ENCODE results near the gene RHAG. TPM values are rescaled to one million over a fixed set of nuclear protein-coding genes. Genes with fewer than 3 reads are reported as not detected.

RHAG gene
- total RNA-seq, 1 experiment from 2014 or later, result not detected

GRCh38 chr6:49666930-49667757 lies 30.5 kb upstream of the RHAG start:
- H3K56ac ChIP-seq (ENCODE audit: insufficient read length, low read depth, low read length), result no peak overlapping the region
- no peak overlapping the region for H3K9ac ChIP-seq (ENCODE audit: extremely low read depth, insufficient read length, low read length)
- no peaks in the 10 kb centered on the region for H3K79me1 ChIP-seq (ENCODE audit: insufficient read depth, low read depth, low read length, poor library complexity, severe bottlenecking)
- H3K79me2 ChIP-seq (ENCODE audit: insufficient read depth, low read length), result no peaks in the 10 kb centered on the region
- DNase-seq, result no peak
- H2AK5ac ChIP-seq (ENCODE audit: insufficient read length, low read length), result no peak overlapping the region
- H3K18ac ChIP-seq (ENCODE audit: insufficient read length, low read depth, low read length), result no peak overlapping the region
- Mint-ChIP-seq H3K4me1 (peaks cover 5 to 7% of the 10 kb centered on the region in 2 experiments), H3K9me3 (peaks cover 7 to 10% of the 10 kb centered on the region in 2 experiments), H3K36me3 (ENCODE audit: insufficient read depth in 1 of 3, low read depth in 3 of 3) (peaks cover 0 to 6% (median 0%) of the 10 kb centered on the region in 3 experiments; a peak in 1 of 7 replicates), H3K27me3 (ENCODE audit: low read depth) (no peaks in the 10 kb centered on the region), H3K27ac (peak overlapping the region in 2 of 3 experiments; percentile 29 to 44; a peak in 3 of 7 replicates), H3K4me3 (no peak overlapping the region)
- H3K9me3 ChIP-seq (ENCODE audit: control insufficient read depth, low read depth, low read length), result no peaks in the 10 kb centered on the region
- no peak overlapping the region for H2BK5ac ChIP-seq (ENCODE audit: insufficient read length, low read length)
- H2BK12ac ChIP-seq (ENCODE audit: insufficient read length, low read depth, low read length), result no peak overlapping the region
- H3K14ac ChIP-seq (ENCODE audit: insufficient read depth, low read length), result no peak overlapping the region
- no peak overlapping the region for H4K5ac ChIP-seq (ENCODE audit: insufficient read length, low read depth, low read length)
- no peaks in the 10 kb centered on the region for H3K27me3 ChIP-seq (ENCODE audit: insufficient read depth, low read length)
- no peak overlapping the region for H2AFZ ChIP-seq (ENCODE audit: low read length)
- no peak overlapping the region for H3K27ac ChIP-seq (ENCODE audit: insufficient read length, low read depth, low read length)
- no peak overlapping the region for H4K8ac ChIP-seq (replicated peaks; ENCODE audit: insufficient read length, low read depth, low read length)
- no peaks in the 10 kb centered on the region for H4K20me1 ChIP-seq (ENCODE audit: control insufficient read depth, insufficient read depth, insufficient read length)
- no peak overlapping the region for H2BK15ac ChIP-seq (ENCODE audit: low read depth, low read length)
- H3T11ph ChIP-seq (ENCODE audit: low read length), result no peak overlapping the region
- peaks cover 3% of the 10 kb centered on the region; the same call in 1 of the 2 replicates for H3K4me1 ChIP-seq (ENCODE audit: insufficient read depth, low read length)
- TF ChIP-seq CTCF (conservative IDR thresholded peaks at IDR 0.05), result no peak
- H2BK20ac ChIP-seq (ENCODE audit: low read depth, low read length, poor library complexity, severe bottlenecking), result no peak overlapping the region
- no peaks in the 10 kb centered on the region for H3K23me2 ChIP-seq (ENCODE audit: insufficient read length, low read depth, low read length, poor library complexity, severe bottlenecking)
- no peak overlapping the region for H3K4me2 ChIP-seq (ENCODE audit: insufficient read depth, insufficient read length, low read length)
- H4K91ac ChIP-seq (ENCODE audit: insufficient read length, low read depth, low read length), result no peak overlapping the region
- 100% methylated on average over 1 of the region's 5 CpGs for WGBS (ENCODE audit: extremely low coverage, insufficient read length, low lambda C conversion rate)
- H3K23ac ChIP-seq (ENCODE audit: insufficient read length, low read depth, low read length), result no peak overlapping the region
- H3K4ac ChIP-seq (ENCODE audit: low read depth, low read length), result no peak overlapping the region
- no peak overlapping the region for H2BK120ac ChIP-seq (ENCODE audit: low read depth, low read length, poor library complexity, severe bottlenecking)
